IgD-negative memory B cell (primary cell): ENCODE results near the gene SLC25A3. TPM values are rescaled to one million over a fixed set of nuclear protein-coding genes. Genes with fewer than 3 reads are reported as not detected.

ENCODE experiments used
- polyA plus RNA-seq: library from polyadenylated mRNA; unstranded; fragments of 300-500 nt; fragmentation: Illumina TruSeq; gene quantifications from one replicate; pipeline ENCODE4 v1.2.3, GENCODE V29; 2021

Gene SLC25A3
- polyA plus RNA-seq, 1 donor from 2014 or later: 232 TPM

Other genes starting within 250 kb of the SLC25A3 start
- gene TMPO, start 78.1 kb upstream of the SLC25A3 start, polyA plus RNA-seq: 63.7 TPM
- 9.7 TPM for gene IKBIP, start 51.1 kb downstream of the SLC25A3 start, polyA plus RNA-seq
- gene APAF1, start 51.6 kb downstream of the SLC25A3 start, polyA plus RNA-seq: 10.6 TPM